Stimulated activated CD8-positive, alpha-beta memory T cell treated with anti-CD3 and anti-CD28 coated beads, Interleukin-12 subunit alpha, Interleukin-12 subunit beta, amount 100 ng/mL, for 24 hours (primary cell): ENCODE results near the gene MXRA8.
"Not testable (repeated sequence)": the region's sequence is repeated elsewhere in the genome, so short reads cannot be mapped to it uniquely, and the experiment has no call there.

ENCODE experiments used
- DNase-seq: peaks from one replicate; pipeline ENCODE4 v3.0.0-alpha.2; 2020; ENCODE audit errors: extremely low read depth

MXRA8 gene

DNA sequence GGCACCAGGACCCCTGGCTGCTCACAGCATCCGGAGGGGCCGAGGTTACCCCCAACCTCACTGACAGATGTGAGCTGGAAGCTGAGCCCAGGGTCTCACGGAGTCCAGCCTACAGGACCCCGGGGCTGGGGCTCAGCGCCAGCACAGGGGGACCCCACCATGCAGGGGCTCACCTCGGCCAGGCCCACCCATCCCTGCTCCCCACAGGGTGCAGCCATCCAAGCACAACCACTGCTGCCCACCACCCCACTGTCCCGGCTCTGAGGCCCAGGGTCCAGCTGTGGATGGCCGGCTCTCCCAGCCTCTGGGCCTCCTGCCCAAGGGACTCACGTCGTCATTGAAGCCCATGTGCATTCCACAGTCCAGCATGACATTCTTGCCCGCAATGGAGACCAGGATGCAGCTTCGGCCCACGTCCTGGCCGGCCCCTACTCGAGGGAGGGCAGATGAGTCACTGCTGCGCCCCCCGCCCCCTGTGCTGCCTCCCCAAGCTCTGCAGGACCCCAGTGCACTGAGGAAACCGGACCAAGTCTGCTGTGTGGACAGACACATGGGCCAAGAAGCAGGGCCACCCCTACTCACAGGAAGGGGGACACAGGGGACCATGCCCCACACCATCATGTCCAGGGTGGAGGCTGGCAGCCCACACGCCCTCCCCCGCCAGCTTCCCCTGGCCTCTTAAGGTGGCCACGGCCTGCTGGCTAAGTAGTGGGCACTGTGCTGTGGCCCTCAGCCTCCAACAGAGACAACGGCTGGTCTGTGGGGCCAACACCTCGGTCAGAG is 37.5 kb downstream of the MXRA8 start:
- DNase-seq: no peak

DNA sequence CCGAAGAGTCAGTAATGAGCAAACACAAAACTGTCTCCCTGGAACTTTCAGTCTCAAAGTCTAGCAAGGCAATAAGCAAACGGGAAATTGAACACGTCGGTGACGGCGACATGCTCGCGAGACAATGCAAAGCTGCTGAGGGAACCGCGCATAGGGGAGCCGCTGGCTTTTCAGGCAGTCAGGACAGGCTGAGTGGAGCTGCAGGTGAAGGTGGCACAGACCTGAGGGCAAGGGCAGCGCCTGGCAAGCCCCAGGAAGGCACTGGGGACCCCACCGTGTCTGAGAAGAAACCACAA is 38.8 kb downstream of the MXRA8 start:
- no peak for DNase-seq

DNA sequence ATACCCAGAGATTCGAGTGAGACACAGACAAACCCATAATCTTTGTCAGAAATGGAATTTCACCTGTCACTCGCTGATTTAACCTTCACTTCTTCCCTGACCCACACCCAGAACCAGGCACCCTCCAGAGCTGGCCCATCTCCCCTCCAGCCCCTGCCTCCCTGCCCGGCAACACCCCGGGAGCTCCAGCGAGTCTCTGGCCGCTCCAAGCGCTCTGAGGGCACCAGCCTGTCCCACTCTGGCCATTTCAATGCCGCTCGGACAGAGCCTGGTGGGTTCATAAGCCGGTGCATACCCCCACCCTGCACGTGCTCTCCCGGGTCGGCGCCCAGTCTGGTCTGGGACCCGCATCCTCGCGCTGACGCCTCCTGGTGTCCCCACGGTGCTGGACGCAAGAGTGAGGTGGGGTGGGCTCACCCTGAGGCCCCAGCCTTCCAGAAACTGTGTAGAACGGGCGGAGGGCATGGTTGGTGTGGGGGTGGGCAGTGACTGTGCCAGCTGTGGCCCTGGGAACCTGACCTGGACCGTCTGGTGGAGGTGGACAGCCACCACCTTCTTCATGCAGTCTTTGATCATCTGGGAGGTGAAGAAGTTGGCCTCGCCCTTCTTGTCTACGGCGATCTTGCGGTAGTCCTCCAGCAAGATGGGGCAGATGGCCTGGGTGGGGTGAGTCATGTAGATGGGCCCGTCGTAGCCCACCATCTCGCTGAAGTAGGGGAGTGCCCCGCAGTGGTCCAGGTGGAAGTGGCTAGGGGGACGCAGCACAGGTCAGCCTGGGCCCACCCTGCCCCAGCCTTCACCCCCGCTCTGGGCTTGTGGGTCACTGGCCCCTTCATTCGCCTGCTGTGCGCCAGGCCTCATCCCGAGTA is 39.3 kb downstream of the MXRA8 start:
- DNase-seq: no peak

DNA sequence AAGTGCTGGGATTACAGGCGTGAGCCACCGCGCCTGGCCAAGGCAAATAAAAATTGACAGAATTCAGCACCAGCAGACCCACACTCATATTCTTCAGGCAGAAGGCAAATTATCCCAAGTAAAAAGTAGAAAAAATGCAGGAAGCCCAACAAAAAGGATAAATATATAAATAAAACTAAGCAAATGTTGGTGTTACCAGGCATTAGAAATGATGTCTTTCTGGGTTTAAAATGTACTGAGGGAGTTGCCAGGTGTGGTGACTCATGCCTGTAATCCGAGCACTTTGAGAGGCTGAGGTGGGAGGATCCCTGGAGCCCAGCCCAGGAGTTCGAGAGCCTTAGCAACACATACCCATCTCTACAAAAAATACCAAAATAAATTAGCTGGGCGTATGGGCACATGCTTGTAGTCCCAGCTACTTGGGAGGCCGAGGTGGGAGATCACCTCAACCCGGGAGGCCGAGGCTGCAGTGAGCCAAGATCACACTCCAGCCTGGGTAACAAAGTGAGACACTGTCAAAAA is 40.2 kb downstream of the MXRA8 start:
- DNase-seq: no peak

DNA sequence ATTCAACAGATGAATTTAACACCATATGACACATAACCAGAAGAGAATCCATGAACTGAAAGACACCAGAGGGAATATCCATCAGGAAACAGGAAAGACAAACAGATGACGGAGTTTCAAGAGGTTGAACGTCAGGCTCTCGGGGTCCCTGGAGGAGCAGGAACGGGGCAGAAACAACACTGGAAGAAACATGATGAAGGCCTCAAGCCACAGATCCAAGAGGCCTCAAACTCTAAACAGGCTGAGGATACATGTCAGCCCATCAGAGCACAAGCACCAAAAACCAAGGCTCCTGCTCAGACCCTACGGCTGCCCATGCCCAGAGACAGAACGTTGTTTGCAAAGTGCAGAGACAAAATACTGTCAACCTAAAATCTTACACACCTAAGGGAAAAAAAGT is 40.9 kb downstream of the MXRA8 start:
- no peak for DNase-seq

DNA sequence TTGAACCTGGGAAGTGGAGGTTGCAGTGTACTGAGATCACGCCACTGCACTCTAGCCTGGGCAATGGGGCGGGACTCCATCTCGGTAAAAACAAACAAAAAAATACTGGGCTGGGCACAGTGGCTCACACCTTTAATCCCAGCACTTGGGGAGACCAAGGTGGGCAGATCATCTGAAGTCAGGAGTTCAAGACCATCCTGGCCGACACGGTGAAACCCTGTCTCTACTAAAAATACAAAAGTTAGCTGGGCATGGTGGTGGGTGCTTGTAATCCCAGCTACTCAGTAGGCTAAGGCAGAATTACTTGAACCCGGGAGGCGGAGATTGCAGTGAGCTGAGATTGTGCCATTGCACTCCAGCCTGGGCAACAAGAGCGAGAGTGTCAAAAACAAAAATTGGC is 42.2 kb downstream of the MXRA8 start:
- DNase-seq: not testable (repeated sequence)

DNA sequence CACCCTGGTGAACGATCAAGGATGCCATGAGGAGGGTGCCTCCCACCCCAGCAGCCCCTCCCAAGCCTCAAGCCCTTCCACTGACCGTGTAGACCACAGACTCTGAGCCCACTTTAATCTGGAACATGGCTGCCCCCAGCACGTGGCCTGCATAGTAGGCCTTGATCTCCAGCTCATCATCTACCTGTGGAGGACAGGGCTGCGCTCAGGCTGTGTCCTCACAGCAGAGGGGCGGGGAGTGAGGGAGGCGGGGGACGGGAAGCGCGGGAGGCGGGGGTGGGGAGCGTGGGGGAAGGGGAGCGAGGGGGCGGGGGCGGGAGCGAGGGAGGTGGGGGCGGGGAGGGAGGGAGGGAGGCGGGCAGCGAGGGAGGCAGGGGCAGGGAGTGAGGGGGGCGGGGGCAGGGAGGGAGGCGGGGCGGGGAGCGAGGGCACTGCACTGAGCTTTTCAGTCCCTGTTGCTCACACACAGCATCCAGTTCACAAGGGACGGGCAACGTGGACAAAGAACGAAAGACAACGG is 42.9 kb downstream of the MXRA8 start:
- DNase-seq: no peak

DNA sequence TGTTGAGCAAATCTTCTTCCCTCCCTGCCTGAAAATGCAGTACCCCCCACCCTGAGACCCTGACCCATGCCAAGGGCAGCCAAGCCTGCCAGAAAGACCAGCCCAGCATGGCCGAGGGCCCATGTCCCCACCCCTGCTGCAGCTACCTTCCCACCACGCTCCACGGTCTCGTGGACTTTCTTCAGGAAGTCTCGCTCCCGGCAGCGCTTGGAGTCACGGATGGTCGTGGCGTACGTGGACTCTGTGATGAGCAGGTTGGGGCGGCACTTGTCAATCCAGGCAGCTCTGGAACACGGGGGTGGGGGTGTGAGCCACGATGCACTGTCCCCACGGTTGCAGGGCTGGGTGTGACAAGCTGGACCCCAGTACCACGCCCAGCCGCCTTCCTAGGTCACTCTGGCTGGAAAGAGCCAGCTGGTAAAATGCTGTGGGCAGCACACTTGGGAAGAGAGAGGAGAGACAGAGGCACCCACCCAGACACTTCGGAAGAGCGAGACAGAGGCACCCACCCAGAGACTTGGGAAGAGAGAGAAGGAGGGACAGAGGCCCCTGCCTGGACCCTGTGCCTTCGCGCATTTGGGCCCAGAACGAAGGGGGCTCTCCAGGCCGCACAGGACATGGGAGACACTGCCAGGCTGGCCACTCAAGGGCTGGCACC is 43.5 kb downstream of the MXRA8 start:
- DNase-seq: no peak

DNA sequence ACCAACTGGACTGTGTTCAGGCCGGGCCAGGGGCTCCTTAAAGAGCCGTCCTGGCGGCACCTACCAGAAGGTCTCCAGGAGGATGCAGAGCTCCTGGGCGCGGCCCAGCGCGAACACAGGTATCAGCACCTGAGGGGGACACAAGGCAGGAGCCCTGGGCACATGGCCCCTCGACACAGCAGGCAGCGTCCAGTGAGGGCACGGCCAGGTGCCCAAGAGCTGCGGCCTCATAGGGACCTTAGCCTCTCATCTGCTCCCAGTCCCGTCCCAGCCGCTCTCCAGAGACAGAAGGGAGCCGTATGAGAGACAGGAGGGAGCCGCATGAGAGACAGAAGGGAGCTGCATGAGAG is 44.1 kb downstream of the MXRA8 start:
- DNase-seq: no peak

DNA sequence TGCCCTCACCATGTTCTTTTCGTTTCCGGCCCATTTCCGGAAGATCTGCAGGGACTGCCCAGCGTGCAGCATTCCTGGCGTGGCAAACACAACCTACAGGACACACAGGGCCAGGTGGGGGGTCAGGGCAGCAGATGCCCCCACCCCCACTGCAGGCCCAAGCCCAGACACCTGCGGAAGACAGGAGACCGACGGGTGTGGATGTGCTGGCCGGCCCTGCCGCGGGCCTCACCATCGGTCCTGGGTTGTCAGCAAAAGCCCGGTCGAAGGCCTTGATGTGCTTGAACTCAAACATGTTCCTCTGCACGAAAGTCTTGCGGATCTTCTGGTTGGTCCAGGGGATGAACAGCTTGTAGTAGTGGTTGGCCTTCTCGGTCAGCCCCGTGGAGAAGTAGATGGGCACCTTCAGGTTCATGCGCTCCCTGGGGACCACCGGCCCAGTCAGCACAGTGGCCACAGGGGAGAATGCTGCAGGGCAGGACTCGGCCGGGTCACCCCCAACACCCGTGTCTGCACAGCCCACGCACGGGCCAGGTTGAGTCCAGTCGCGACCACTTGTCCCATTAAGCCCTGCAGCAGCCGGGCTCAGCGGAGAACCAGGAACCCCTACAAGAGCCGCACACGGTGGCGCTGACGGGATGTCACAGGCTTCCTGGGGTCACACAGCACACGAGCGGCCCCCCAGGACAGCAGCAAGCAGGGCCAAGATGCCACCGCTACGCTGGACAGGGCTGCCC is 44.7 kb downstream of the MXRA8 start:
- DNase-seq: no peak

DNA sequence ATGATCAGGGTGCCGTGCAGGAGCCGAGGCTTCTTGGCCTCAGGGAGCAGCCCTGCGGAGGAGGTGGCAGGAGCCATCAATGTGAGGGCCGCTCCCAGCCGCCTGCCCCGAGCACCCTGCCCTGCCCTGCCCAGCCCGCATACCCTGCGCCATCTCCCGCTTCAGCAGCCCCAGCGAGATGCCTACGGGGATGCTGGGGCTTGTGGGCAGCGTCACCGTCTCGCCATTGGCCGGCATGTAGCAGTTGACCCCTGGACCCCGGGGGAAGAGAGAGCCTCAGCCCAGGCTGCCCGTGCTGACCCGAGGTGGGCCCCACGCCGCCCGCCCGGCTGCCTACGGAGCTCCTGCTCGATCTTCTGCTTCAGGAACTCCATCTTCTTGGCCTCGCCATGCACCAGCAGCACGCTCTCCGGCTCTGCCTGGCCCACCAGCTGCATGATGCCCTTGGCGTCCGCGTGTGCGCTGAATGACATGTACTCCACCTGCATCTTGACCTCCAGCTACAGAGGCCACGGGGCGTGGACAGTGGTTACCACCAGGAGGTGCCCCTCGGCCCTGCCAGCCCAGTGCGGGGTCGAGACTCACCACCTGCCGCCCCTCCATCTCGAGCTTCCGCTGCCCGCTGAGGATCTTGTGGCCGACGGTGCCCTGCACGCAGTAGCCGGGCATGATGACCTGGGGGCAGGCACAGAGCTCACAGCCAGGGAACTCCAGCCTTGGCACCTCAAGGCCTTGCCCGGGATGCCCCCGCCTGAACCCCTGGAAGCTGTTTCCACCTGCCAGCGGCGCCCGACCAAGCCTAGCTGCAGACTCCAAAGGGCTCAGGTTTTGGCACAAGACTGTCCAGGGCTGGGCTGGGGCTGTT is 45.7 kb downstream of the MXRA8 start:
- DNase-seq: no peak

DNA sequence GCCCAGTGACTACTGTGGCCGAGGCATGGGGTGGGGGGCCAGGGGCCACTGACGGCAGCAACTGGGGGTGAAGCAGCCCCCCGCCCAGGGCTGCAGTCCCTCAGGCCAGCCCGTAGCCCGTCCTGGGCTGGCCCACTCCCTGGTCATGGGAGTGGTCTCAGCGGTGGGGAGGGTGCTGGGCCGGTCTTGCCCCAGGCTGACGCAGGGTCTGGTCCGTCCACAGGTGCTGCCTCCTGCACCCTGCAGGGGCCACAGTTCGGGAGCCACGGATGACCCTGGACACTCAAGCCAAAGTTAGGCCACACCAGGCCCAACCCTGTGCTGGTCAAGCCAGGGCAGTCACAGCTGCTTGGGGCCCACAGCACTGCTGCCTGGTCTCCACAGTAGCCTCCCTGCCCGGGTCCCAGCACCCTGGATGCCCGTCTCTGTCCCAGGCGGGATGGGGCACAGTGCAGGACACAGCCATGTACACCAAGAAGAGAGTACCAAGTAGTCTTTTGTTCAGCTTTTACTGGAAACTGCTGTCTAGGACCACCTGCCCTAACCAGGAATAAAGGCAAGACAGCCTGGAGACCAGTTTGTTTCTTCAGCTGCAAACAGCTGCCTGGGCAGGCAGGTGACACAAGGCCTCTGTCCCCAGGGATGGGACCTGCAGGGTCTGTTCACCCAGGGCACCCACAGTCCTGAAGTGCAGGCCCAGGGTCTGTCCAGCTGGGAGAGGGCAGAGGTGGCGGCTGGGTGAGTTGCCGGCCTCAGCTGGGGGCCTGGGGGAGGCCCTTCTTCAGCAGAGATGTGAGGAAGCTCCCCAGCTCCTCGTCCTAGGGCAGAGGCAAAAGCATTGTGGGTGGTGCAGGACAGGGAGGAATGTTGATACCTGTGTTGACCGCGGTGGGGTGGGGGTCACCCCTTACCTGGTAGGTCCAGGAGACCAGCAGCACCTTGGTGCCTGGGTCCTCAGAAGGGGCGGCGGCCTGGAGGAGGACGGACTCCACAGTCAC is 46.9 kb downstream of the MXRA8 start:
- DNase-seq: no peak

DNA sequence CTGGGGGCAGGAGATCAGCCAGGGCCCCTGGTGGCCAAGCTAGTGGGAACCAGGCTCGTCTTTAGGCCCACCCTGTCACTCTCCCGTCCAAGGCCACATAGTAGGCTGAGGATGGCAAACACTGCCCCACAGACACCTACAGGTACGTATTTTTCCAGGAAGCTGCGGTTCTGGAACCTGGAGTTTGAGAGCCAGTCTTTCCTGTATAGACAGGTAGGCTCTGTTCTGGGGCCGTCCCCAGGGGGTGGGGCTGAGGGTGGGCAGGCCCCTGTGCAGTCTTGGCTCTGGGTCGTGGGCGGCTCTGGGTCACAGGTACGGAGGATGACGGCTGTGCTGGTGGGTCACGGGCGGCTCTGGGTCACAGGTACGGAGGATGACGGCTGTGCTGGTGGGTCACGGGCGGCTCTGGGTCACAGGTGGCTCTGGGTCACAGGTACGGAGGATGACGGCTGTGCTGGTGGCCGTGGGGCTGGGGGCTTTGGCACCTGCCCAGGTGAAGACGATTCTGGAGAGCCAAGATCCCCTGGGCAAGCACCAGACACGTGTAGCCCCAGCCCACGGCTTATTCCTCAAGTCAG is 47.8 kb downstream of the MXRA8 start:
- DNase-seq: no peak

DNA sequence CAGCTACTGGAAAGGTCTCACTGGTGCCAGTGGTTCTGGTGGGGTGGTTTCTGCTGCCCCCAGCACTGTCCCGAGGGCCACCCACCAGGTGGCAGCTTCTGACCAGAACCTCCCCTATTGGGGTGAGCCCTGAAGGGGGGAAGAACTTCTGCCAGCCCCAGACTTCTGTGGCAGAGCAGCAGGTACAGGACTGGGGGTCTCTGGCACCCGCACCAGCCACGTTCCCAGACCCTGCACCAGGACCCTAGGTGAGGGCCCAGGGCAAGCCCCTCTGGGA is 48.3 kb downstream of the MXRA8 start:
- DNase-seq: no peak

DNA sequence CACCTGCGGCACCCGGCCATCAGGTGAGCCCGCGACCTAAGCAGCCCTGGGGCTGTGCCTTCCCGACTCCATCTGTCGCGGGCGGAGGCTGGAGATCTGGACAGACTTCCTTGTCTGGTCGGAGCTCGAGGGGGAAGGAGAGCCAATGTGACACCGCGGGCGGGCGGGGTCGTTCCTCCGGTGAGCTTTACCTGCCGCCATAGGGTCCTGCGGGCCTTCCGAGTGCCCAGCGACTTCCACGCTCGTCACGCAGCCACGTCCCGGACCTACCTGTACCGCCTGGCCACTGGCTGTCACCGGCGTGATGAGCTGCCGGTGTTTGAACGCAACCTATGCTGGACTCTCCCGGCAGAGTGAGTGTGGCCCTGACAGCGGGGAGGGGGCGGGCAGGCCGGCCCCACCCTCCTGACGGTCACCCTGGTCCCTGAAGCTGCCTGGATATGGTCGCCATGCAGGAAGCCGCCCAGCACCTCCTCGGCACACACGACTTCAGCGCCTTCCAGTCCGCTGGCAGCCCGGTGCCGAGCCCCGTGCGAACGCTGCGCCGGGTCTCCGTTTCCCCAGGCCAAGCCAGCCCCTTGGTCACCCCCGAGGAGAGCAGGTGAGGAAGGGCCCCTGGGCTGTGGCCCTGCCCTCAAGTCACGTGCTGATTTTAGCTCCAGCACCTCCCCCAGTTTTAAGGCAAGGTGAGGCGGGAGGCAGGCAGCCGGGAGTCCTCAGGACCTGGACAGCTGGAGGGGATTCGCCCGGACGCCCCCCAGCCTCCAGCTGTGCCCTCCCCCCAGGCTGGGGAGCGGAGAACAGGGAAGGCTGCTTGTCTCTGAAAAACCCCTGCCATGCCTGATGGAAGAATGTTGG is 48.9 kb downstream of the MXRA8 start:
- DNase-seq: no peak

DNA sequence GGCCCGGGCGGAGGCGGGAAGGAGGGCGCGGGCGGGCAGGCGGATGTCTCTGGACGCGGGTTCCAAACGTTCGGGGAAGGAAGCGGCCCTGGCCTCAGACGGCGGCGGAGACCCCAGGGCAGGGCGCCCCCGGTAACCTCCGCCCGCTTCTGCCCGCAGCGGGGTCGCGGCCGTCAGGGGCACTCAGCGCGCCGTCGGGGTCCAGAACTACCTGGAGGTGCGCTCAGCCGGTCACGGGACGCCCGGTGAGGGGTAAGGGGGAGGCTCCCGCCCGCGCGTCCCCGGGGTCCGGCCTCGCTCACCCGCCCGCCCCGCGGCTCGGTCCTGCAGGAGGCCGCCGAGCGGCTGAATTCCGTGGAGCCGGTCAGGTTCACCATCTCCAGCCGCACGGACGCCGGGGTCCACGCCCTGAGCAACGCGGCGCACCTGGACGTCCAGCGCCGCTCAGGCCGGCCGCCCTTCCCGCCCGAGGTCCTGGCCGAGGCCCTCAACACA is 49.6 kb downstream of the MXRA8 start:
- DNase-seq: no peak

DNA sequence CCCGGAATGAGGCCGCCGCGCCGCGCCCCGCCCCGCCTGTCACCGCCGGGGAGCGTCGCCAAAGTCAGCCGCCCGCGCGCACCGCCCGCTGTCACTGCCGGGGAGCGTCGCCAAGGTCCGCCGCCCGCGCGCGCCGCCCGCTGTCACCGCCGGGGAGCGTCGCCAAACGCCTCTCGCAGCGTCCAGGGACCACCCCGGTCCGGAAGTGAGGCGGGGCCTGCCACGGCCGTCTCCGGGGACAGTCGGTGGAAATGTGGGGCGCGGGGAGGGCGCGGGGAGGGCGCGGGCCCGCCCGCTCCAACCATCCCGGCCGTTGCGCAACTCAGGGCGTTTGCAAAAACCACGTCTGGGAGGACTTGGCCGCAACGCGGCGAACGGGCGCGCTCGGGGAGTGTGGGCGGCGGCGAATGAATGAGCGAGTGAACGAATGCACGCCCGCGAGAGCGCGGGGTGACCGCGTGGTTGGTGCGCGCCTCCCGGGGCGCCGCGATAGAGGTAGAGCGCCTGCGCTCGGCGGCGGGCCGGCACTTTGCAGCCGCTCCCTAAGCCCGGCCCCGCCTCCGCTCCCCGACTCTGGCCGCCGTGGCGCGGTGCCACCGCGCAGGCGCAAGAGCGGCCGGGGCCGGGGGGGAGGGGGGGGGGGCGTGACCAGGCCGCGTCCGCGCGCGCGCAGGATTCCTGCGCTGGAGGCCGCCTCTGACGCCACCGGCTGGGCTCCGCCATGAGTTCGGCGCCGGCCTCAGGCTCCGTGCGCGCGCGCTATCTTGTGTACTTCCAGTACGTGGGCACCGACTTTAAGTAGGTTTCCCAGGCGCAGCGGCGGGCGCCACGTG is 50.2 kb downstream of the MXRA8 start, which contains the start of the genes ACAP3 and PUSL1:
Gene ACAP3, minus strand, starts transcription at position 8 of the 833 bp plus-strand sequence. CDS start 115 bp downstream, outside the sequence.
Gene PUSL1, plus strand, starts transcription at position 675 of the 833 bp plus-strand sequence. Its CDS starts 47 bp downstream, at position 722.
- peak; percentile 80 for DNase-seq
